GM23338 (cell line): ENCODE results near the gene TRIM61. TPM values are rescaled to one million over a fixed set of nuclear protein-coding genes. Genes with fewer than 3 reads are reported as not detected.
"Not testable (repeated sequence)": the region's sequence is repeated elsewhere in the genome, so short reads cannot be mapped to it uniquely, and the experiment has no call there.

Experiments
- ATAC-seq: fragments of 200-7000 bp; cut with Tn5 transposase; 3 replicates; pipeline ENCODE4 v1.9.1; 2020
- DNase-seq: peaks from one replicate; pipeline ENCODE4 v3.0.0-alpha.2; 2015; ENCODE audit warnings: low spot score
- H2AFZ ChIP-seq: fragments of 200-600 bp; sonication (generic); 2 replicates; pipeline ENCODE4 v1.8.0; 2016; ENCODE audit warnings: antibody characterized with exemption, mild to moderate bottlenecking, moderate library complexity
- H3F3A ChIP-seq: fragments of 200-600 bp; sonication (generic); replicated peaks from 2 replicates; pipeline ENCODE4 v1.8.0; 2017; ENCODE audit warnings: antibody characterized with exemption, mixed run types, low read depth
- H3K27ac ChIP-seq: fragments of 200-600 bp; sonication (generic); 2 replicates; pipeline ENCODE4 v1.6.1; 2016; ENCODE audit warnings: low read depth
- H3K27me3 ChIP-seq: fragments of 200-600 bp; sonication (generic); 2 replicates; pipeline ENCODE4 v1.8.0; 2016; ENCODE audit warnings: mild to moderate bottlenecking, mixed run types, moderate library complexity; ENCODE audit not compliant: insufficient read depth
- H3K36me3 ChIP-seq: fragments of 200-600 bp; sonication (generic); 2 replicates; pipeline ENCODE4 v1.8.0; 2016; ENCODE audit warnings: mild to moderate bottlenecking; ENCODE audit not compliant: insufficient read depth
- H3K4me1 ChIP-seq: fragments of 200-600 bp; sonication (generic); 2 replicates; pipeline ENCODE4 v1.8.0; 2016; ENCODE audit warnings: mild to moderate bottlenecking, moderate library complexity; ENCODE audit not compliant: insufficient read depth
- H3K4me2 ChIP-seq: fragments of 200-600 bp; sonication (generic); 2 replicates; pipeline ENCODE4 v1.7.1; 2017; ENCODE audit warnings: mixed run types
- H3K4me3 ChIP-seq: fragments of 200-600 bp; sonication (generic); 2 replicates; pipeline ENCODE4 v1.6.1; 2016; ENCODE audit warnings: mixed run types
- H3K79me2 ChIP-seq: fragments of 200-600 bp; sonication (generic); replicated peaks from 2 replicates; pipeline ENCODE4 v1.8.0; 2017; ENCODE audit warnings: mild to moderate bottlenecking; ENCODE audit not compliant: insufficient read depth
- H3K9me2 ChIP-seq: fragments of 200-600 bp; sonication (generic); 2 replicates; pipeline ENCODE4 v1.8.0; 2017; ENCODE audit not compliant: insufficient read depth
- H4K20me1 ChIP-seq: fragments of 200-600 bp; sonication (generic); replicated peaks from 2 replicates; pipeline ENCODE4 v1.8.0; 2017; ENCODE audit warnings: mild to moderate bottlenecking; ENCODE audit not compliant: insufficient read depth
- H3K27ac Mint-ChIP-seq: 2 replicates; pipeline ENCODE4 v1.8.0; 2020; ENCODE audit warnings: inconsistent platforms, mild to moderate bottlenecking, moderate library complexity, mixed read lengths
- H3K27me3 Mint-ChIP-seq: 3 replicates; pipeline ENCODE4 v1.8.0; 2022; ENCODE audit warnings: low read depth, mild to moderate bottlenecking, moderate library complexity, mixed read lengths, inconsistent platforms; ENCODE audit not compliant: insufficient read depth, poor library complexity
- H3K36me3 Mint-ChIP-seq: 3 replicates; pipeline ENCODE4 v1.8.0; 2021; ENCODE audit warnings: low read depth, mild to moderate bottlenecking, inconsistent platforms, moderate library complexity, mixed read lengths
- H3K4me1 Mint-ChIP-seq: 3 replicates; pipeline ENCODE4 v1.8.0; 2020; ENCODE audit warnings: mild to moderate bottlenecking, inconsistent platforms, mixed read lengths
- H3K4me3 Mint-ChIP-seq: 3 replicates; pipeline ENCODE4 v1.8.0; 2021; ENCODE audit warnings: moderate library complexity, mild to moderate bottlenecking, inconsistent platforms, mixed read lengths
- H3K9me3 Mint-ChIP-seq: 3 replicates; pipeline ENCODE4 v1.8.0; 2020; ENCODE audit warnings: moderate library complexity, mild to moderate bottlenecking, inconsistent platforms, mixed read lengths
- CTCF ChIP-seq, 2 experiments: fragments of 200-600 bp in 1 of 2; sonication (generic) in 1 of 2; conservative IDR thresholded peaks; 2 replicates each; pipeline versions ENCODE4 v1.5.1 to v1.6.1; 2016 to 2017; ENCODE audit warnings: antibody characterized with exemption in 2 of 2, low read depth in 2 of 2, mild to moderate bottlenecking in 2 of 2, moderate library complexity in 1 of 2
- ETS1 ChIP-seq: IDR thresholded peaks from 2 replicates; pipeline ENCODE4 v1.6.1; 2016; ENCODE audit warnings: antibody characterized with exemption
- polyA plus RNA-seq: library from polyadenylated mRNA; unstranded; fragments of >200 nt; fragmentation: Nextera tagmentation; extraction: Ambion mirVana; gene quantifications from 2 replicates; pipeline ENCODE4 v1.2.1, GENCODE V29; 2016
- total RNA-seq: library from RNA; depleted of rRNA; stranded (reverse); fragments of >200 nt; shearing (Covaris generic); gene quantifications from 2 replicates; pipeline ENCODE4 v1.2.3, GENCODE V29; 2014

Gene TRIM61
- total and polyA plus RNA-seq, 2 experiments from 2014 or later, result 0.38 TPM; not detected in 1

- H3K27ac ChIP-seq, H2AFZ ChIP-seq, H3K9me3 Mint-ChIP-seq, H3K4me2 ChIP-seq, H3K27ac Mint-ChIP-seq, H3K27me3 Mint-ChIP-seq, H4K20me1 ChIP-seq, H3K4me3 ChIP-seq, H3K4me1 ChIP-seq, H3K79me2 ChIP-seq, H3F3A ChIP-seq, ATAC-seq, DNase-seq, H3K36me3 Mint-ChIP-seq, H3K4me1 Mint-ChIP-seq, H3K36me3 ChIP-seq, H3K9me2 ChIP-seq, H3K4me3 Mint-ChIP-seq, H3K27me3 ChIP-seq: not testable (repeated sequence)
Observed at GRCh38 chr4:165025782-165026181, 48.3 kb upstream of the TRIM61 start.

- H4K20me1 ChIP-seq, H3K27ac ChIP-seq, H3K79me2 ChIP-seq, H3K9me2 ChIP-seq, H3K27me3 Mint-ChIP-seq, H3F3A ChIP-seq, H3K36me3 Mint-ChIP-seq, H3K4me1 Mint-ChIP-seq, ATAC-seq, DNase-seq, H3K4me2 ChIP-seq, H3K27me3 ChIP-seq, H3K4me1 ChIP-seq, H3K27ac Mint-ChIP-seq, H3K4me3 Mint-ChIP-seq, H2AFZ ChIP-seq, H3K4me3 ChIP-seq, H3K36me3 ChIP-seq: not testable (repeated sequence)
- peaks cover 11% of the 10 kb centered on the region for H3K9me3 Mint-ChIP-seq
Observed at GRCh38 chr4:165019995-165020394, 42.5 kb upstream of the TRIM61 start.

- peak; percentile 99 for ATAC-seq
- no peak overlapping the region for H3K4me3 Mint-ChIP-seq
Observed at GRCh38 chr4:165016971-165017370, 39.5 kb upstream of the TRIM61 start.

More at GRCh38 chr4:165016971-165017370, 39.5 kb upstream of the TRIM61 start:
- Histone ChIP-seq H3K4me3 (no peak overlapping the region), H3K4me1 (no peaks in the 10 kb centered on the region), H4K20me1 (no peaks in the 10 kb centered on the region), H3K27me3 (no peaks in the 10 kb centered on the region), H3K27ac (no peak overlapping the region), H2AFZ (peak overlapping the region; percentile 92), H3K9me2 (no peaks in the 10 kb centered on the region), H3K36me3 (no peaks in the 10 kb centered on the region), H3F3A (no peaks in the 10 kb centered on the region), H3K4me2 (no peak overlapping the region), H3K79me2 (no peaks in the 10 kb centered on the region)
- no peaks in the 10 kb centered on the region for H3K4me1 Mint-ChIP-seq
- peaks cover 12% of the 10 kb centered on the region for H3K27me3 Mint-ChIP-seq
- H3K9me3 Mint-ChIP-seq, result peaks cover 11% of the 10 kb centered on the region
- TF ChIP-seq CTCF (conservative IDR thresholded peaks at IDR 0.05; ENCODE audit: low read depth in 2 of 2) (peak; percentile 59 to 80), ETS1 (no peak)
- peaks cover 6% of the 10 kb centered on the region; the same call in 1 of the 3 replicates for H3K36me3 Mint-ChIP-seq
- H3K27ac Mint-ChIP-seq, result 0 out of 2 replicates have a peak overlapping the region, but pooled peaks have one; percentile 22
- DNase-seq, result peak; percentile 79
